ENCODE data around the gene HSPH1.
A peak's percentile ranks its signal among the peaks of the same experiment; 100 is the strongest.
"Not testable (repeated sequence)": the region's sequence is repeated elsewhere in the genome, so short reads cannot be mapped to it uniquely, and the experiment has no call there.

HSPH1 gene

GRCh38 chr13:31179754-31180153, 18.1 kb upstream of the HSPH1 start:
- peak; percentile 39 for DNase-seq
- in situ Hi-C loops (cut with MboI; ENCODE audit: low pct_unique_long_range_greater_than_20kb, low sequenced_read_pairs) = no loop called here

- in situ Hi-C loops (cut with MboI; ENCODE audit: low pct_unique_long_range_greater_than_20kb, low sequenced_read_pairs) = no loop called here
- no peak for DNase-seq
Observed at GRCh38 chr13:31179241-31179640, 17.5 kb upstream of the HSPH1 start.

GRCh38 chr13:31177813-31178495, 16.2 kb upstream of the HSPH1 start:
- in situ Hi-C loops (cut with MboI; ENCODE audit: low pct_unique_long_range_greater_than_20kb, low sequenced_read_pairs); DNase-seq: not testable (repeated sequence)

GRCh38 chr13:31175847-31176532, 14.3 kb upstream of the HSPH1 start:
- in situ Hi-C loops (cut with MboI; ENCODE audit: low pct_unique_long_range_greater_than_20kb, low sequenced_read_pairs) = no loop called here
- DNase-seq = no peak

GRCh38 chr13:31174018-31174417, 12.3 kb upstream of the HSPH1 start:
- DNase-seq = no peak
- in situ Hi-C loops (cut with MboI; ENCODE audit: low pct_unique_long_range_greater_than_20kb, low sequenced_read_pairs) = no loop called here

GRCh38 chr13:31172535-31172934, 10.8 kb upstream of the HSPH1 start:
- DNase-seq = no peak
- in situ Hi-C loops (cut with MboI; ENCODE audit: low pct_unique_long_range_greater_than_20kb, low sequenced_read_pairs) = no loop called here

GRCh38 chr13:31172001-31172400, 10.3 kb upstream of the HSPH1 start:
- DNase-seq = no peak
- in situ Hi-C loops (cut with MboI; ENCODE audit: low pct_unique_long_range_greater_than_20kb, low sequenced_read_pairs) = no loop called here

GRCh38 chr13:31168736-31169135, 7.0 kb upstream of the HSPH1 start:
- in situ Hi-C loops (cut with MboI; ENCODE audit: low pct_unique_long_range_greater_than_20kb, low sequenced_read_pairs) = no loop called here
- no peak for DNase-seq

- in situ Hi-C loops (cut with MboI; ENCODE audit: low pct_unique_long_range_greater_than_20kb, low sequenced_read_pairs) = no loop called here
- no peak for DNase-seq
Observed at GRCh38 chr13:31168166-31168565, 6.5 kb upstream of the HSPH1 start.

- in situ Hi-C loops (cut with MboI; ENCODE audit: low pct_unique_long_range_greater_than_20kb, low sequenced_read_pairs) = no loop called here
- no peak for DNase-seq
Observed at GRCh38 chr13:31167490-31167889, 5.8 kb upstream of the HSPH1 start.

GRCh38 chr13:31166591-31166990, 4.9 kb upstream of the HSPH1 start:
- in situ Hi-C loops (cut with MboI; ENCODE audit: low pct_unique_long_range_greater_than_20kb, low sequenced_read_pairs) = no loop called here
- DNase-seq = no peak

- DNase-seq = peak; percentile 98
- in situ Hi-C loops (cut with MboI; ENCODE audit: low pct_unique_long_range_greater_than_20kb, low sequenced_read_pairs) = no loop called here
Observed at GRCh38 chr13:31162151-31163008, 676 bp upstream of the HSPH1 start.

- DNase-seq = peak; percentile 81
Observed at GRCh38 chr13:31160857-31161556, 697 bp downstream of the HSPH1 start.

GRCh38 chr13:31159306-31159705, 2.4 kb downstream of the HSPH1 start:
- in situ Hi-C loops (cut with MboI; ENCODE audit: low pct_unique_long_range_greater_than_20kb, low sequenced_read_pairs) = no loop called here
- no peak for DNase-seq

More at GRCh38 chr13:31160857-31161556, 697 bp downstream of the HSPH1 start:
- in situ Hi-C loops (cut with MboI; ENCODE audit: low pct_unique_long_range_greater_than_20kb, low sequenced_read_pairs) = no loop called here

GRCh38 chr13:31154939-31155338, 6.8 kb downstream of the HSPH1 start:
- in situ Hi-C loops (cut with MboI; ENCODE audit: low pct_unique_long_range_greater_than_20kb, low sequenced_read_pairs) = no loop called here

GRCh38 chr13:31151837-31152236, 9.9 kb downstream of the HSPH1 start:
- DNase-seq = no peak
- in situ Hi-C loops (cut with MboI; ENCODE audit: low pct_unique_long_range_greater_than_20kb, low sequenced_read_pairs) = no loop called here

More at GRCh38 chr13:31154939-31155338, 6.8 kb downstream of the HSPH1 start:
- no peak for DNase-seq

- in situ Hi-C loops (cut with MboI; ENCODE audit: low pct_unique_long_range_greater_than_20kb, low sequenced_read_pairs) = no loop called here
- DNase-seq = no peak
Observed at GRCh38 chr13:31150315-31150985, 11.3 kb downstream of the HSPH1 start.

GRCh38 chr13:31149604-31150003, 12.1 kb downstream of the HSPH1 start:
- no peak for DNase-seq
- in situ Hi-C loops (cut with MboI; ENCODE audit: low pct_unique_long_range_greater_than_20kb, low sequenced_read_pairs) = no loop called here

GRCh38 chr13:31145417-31145816, 16.3 kb downstream of the HSPH1 start:
- in situ Hi-C loops (cut with MboI; ENCODE audit: low pct_unique_long_range_greater_than_20kb, low sequenced_read_pairs) = no loop called here
- no peak for DNase-seq

Measured in KBM-7 (cell line).